ENCODE data around the gene CCDC138.

GRCh38 chr2:108917526-108917925 is 131.0 kb downstream of the CCDC138 start:
- TF ChIP-seq CTCF (conservative IDR thresholded peaks at IDR 0.05; ENCODE audit: low read depth, low read length), result no peak
- no peak for TF ChIP-seq EZH2 (IDR thresholded peaks at IDR 0.05; ENCODE audit: borderline replicate concordance, low read depth, low read length, poor library complexity, severe bottlenecking)
